ENCODE results near the gene PTPN7.
A peak's percentile ranks its signal among the peaks of the same experiment; 100 is the strongest.
"Not testable (repeated sequence)": the region's sequence is repeated elsewhere in the genome, so short reads cannot be mapped to it uniquely, and the experiment has no call there.

Gene PTPN7

GRCh38 chr1:202113690-202114300 lies 46.6 kb downstream of the PTPN7 start:
- no peaks in the 10 kb centered on the region for H3K36me3 ChIP-seq (ENCODE audit: control insufficient read depth in 2 of 2, insufficient read depth in 1 of 2, low read length in 2 of 2)
- CTCF ChIA-PET = interaction anchor here (0.6 to 5.1 kb wide), 8 partner anchors 52 to 748 kb away, joined by 3 to 38 read pairs (median 4); partner anchors contain the start of gene ELF3
- no peaks in the 10 kb centered on the region for H3K4me1 ChIP-seq (ENCODE audit: control insufficient read depth, insufficient read depth, low read length)
- H3K27ac ChIP-seq (ENCODE audit: extremely low read depth, low read depth, low read length) = no peak overlapping the region
- no peak for TF ChIP-seq ZNF473 (tag by site-specific recombination; IDR thresholded peaks at IDR 0.05)
- TF ChIP-seq ZNF335 (tag by site-specific recombination; conservative IDR thresholded peaks at IDR 0.05) = no peak
- TF ChIP-seq, protein P1, sequence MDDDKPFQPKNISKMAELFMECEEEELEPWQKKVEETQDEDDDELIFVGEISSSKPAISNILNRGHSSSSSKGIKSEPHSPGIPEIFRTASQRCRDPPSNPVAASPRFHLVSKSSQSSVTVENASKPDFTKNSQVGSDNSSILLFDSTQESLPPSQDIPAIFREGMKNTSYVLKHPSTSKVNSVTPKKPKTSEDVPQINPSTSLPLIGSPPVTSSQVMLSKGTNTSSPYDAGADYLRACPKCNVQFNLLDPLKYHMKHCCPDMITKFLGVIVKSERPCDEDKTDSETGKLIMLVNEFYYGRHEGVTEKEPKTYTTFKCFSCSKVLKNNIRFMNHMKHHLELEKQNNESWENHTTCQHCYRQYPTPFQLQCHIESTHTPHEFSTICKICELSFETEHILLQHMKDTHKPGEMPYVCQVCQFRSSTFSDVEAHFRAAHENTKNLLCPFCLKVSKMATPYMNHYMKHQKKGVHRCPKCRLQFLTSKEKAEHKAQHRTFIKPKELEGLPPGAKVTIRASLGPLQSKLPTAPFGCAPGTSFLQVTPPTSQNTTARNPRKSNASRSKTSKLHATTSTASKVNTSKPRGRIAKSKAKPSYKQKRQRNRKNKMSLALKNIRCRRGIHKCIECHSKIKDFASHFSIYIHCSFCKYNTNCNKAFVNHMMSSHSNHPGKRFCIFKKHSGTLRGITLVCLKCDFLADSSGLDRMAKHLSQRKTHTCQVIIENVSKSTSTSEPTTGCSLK (tag by site-specific recombination; IDR thresholded peaks at IDR 0.05) = no peak
- no peak for TF ChIP-seq ZNF112 (tag by site-specific recombination; IDR thresholded peaks at IDR 0.05)
- no peak for TF ChIP-seq ZNF366 (tag by site-specific recombination; conservative IDR thresholded peaks at IDR 0.05)
- TF ChIP-seq ZNF341 (tag by site-specific recombination; IDR thresholded peaks at IDR 0.05; ENCODE audit: low read depth) = 0 out of 2 replicates have a peak, but pooled peaks have one; percentile 7
- no peak for TF ChIP-seq CTCF (tag by site-specific recombination; IDR thresholded peaks at IDR 0.05)
- TF ChIP-seq SCRT2 (tag by site-specific recombination; IDR thresholded peaks at IDR 0.05) = peak; percentile 94
- TF ChIP-seq MZF1 (tag by site-specific recombination; IDR thresholded peaks at IDR 0.05; ENCODE audit: borderline replicate concordance) = no peak
- no peak for TF ChIP-seq ZNF274 (IDR thresholded peaks at IDR 0.05; ENCODE audit: low read length)
- TF ChIP-seq ZNF274 (tag by site-specific recombination; IDR thresholded peaks at IDR 0.05; ENCODE audit: borderline replicate concordance) = no peak
- no peak for TF ChIP-seq ZSCAN23 (tag by site-specific recombination; IDR thresholded peaks at IDR 0.05)
- TF ChIP-seq ZNF350 (tag by site-specific recombination; IDR thresholded peaks at IDR 0.05) = no peak
- TF ChIP-seq SCRT1 (tag by site-specific recombination; IDR thresholded peaks at IDR 0.05; ENCODE audit: borderline replicate concordance) = 0 out of 2 replicates have a peak, but pooled peaks have one; percentile 40
- no peak for TF ChIP-seq ZNF24 (tag by site-specific recombination; IDR thresholded peaks at IDR 0.05)
- no peak for TF ChIP-seq ZNF76 (tag by site-specific recombination; IDR thresholded peaks at IDR 0.05; ENCODE audit: borderline replicate concordance, low read depth)
- H3K4me3 ChIP-seq (ENCODE audit: low read depth, low read length) = no peak overlapping the region
- POLR2A ChIA-PET = interaction anchor here (1.7 kb wide), 1 partner anchor 79 kb away, joined by 6 read pairs; no protein-coding TSS in a partner anchor
- no peaks in the 10 kb centered on the region for H3K9me3 ChIP-seq (ENCODE audit: control insufficient read depth, insufficient read depth, low read depth, low read length)

DNA sequence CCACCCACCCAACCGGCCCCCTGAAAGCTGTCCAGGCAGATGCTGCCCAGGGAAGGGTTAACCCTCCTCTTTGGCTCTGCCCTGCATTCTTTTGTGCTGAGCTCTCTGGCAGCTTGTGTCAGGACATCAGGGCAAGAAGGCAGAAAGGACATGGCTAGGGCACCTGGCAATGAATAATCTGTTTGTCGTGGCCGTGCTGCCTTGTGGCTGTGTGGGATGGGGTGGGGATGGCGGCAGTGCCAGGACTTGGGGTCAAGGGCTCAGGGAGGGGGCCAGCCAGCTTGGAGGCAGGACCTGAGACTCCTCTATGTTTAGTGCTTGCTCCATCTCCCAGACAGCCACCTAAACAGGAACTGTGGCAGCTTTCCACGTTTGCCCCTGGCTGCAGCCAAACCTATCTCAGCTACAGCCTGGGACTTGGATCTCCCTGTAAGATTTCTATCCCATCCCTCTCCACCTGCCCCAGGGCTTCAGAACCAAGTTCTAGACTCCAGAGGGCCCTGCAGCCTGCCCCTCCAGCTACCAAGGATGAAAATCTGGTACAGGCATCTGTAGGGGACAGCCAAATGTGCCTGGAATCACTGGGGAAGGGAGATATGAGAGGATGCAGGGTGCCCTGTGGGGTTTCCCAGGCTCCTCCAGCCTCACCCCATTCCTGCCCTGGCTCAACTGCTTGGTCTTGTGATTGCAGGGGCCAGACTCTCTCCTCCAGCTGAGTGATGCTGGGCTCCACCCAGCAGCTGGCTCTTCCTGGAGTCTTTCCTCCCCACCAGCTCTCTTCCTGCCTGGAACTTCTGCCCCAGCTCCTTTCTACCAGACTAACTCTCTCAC lies 47.3 kb downstream of the PTPN7 start:
- Histone ChIP-seq H3K36me3 (ENCODE audit: control insufficient read depth in 2 of 2, insufficient read depth in 1 of 2, low read length in 2 of 2) (no peaks in the 10 kb centered on the region), H3K27ac (ENCODE audit: extremely low read depth, low read depth, low read length) (no peak overlapping the region), H3K9me3 (ENCODE audit: control insufficient read depth, insufficient read depth, low read depth, low read length) (no peaks in the 10 kb centered on the region), H3K4me1 (ENCODE audit: control insufficient read depth, insufficient read depth, low read length) (no peaks in the 10 kb centered on the region), H3K4me3 (ENCODE audit: low read depth, low read length) (no peak overlapping the region)
- ChIA-PET POLR2A (interaction anchor here (0.7 to 1.7 kb wide), 3 partner anchors 45 to 228 kb away, joined by 3 to 6 read pairs (median 4); no protein-coding TSS in a partner anchor), CTCF (interaction anchor here (0.6 to 5.1 kb wide), 6 partner anchors 52 to 217 kb away, joined by 4 to 38 read pairs (median 6); partner anchors contain the start of gene ELF3)
- TF ChIP-seq ZNF146 (tag by site-specific recombination; IDR thresholded peaks at IDR 0.05) (no peak), ZNF335 (tag by site-specific recombination; conservative IDR thresholded peaks at IDR 0.05) (peak; percentile 73), ZNF341 (tag by site-specific recombination; IDR thresholded peaks at IDR 0.05; ENCODE audit: low read depth) (peak; percentile 90), ZBTB17 (tag by site-specific recombination; IDR thresholded peaks at IDR 0.05) (peak; percentile 63), ZIC2 (tag by site-specific recombination; IDR thresholded peaks at IDR 0.05) (peak; percentile 83), ZNF157 (tag by site-specific recombination; IDR thresholded peaks at IDR 0.05) (no peak)

DNA sequence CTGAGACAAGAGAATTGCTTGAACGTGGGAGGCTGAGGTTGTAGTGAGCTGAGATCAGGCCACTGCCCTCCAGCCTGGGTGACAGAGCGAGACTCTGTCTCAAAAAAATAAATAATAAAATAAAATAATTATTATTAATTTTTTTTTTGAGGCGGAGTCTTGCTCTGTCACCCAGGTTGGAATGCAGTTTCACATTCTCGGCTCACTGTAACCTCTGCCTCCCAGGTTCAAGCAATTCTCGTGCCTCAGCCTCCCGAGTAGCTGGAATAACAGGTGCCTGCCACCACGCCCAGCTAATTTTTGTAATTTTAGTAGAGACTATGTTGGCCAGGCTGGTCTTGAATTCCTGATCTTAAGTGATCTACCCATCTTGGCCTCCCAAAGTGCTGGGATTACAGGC lies 48.8 kb downstream of the PTPN7 start:
- CTCF ChIA-PET = interaction anchor here (4.5 to 5.1 kb wide), 2 partner anchors 102 to 111 kb away, joined by 32 to 38 read pairs; partner anchors contain the start of gene ELF3
- H3K36me3 ChIP-seq (ENCODE audit: control insufficient read depth in 2 of 2, insufficient read depth in 1 of 2, low read length in 2 of 2); H3K27ac ChIP-seq (ENCODE audit: extremely low read depth, low read depth, low read length); POLR2A ChIA-PET; H3K4me1 ChIP-seq (ENCODE audit: control insufficient read depth, insufficient read depth, low read length); H3K4me3 ChIP-seq (ENCODE audit: low read depth, low read length); H3K9me3 ChIP-seq (ENCODE audit: control insufficient read depth, insufficient read depth, low read depth, low read length): not testable (repeated sequence)

All from HEK293 (cell line).